PC-9 (cell line): ENCODE results near the gene ALDH3A1.

Experiments
- EZH2 ChIP-seq: fragments of 200-600 bp; sonication (generic); IDR thresholded peaks from 2 replicates; pipeline ENCODE4 v1.8.0; 2017; ENCODE audit warnings: antibody characterized with exemption, low read depth
- TF ChIP-seq, protein P1 (sequence below): fragments of 200-600 bp; sonication (generic); conservative IDR thresholded peaks from 2 replicates; pipeline ENCODE4 v1.6.1; 2017; ENCODE audit warnings: mixed run types, antibody characterized with exemption, mild to moderate bottlenecking, moderate library complexity

DNA sequence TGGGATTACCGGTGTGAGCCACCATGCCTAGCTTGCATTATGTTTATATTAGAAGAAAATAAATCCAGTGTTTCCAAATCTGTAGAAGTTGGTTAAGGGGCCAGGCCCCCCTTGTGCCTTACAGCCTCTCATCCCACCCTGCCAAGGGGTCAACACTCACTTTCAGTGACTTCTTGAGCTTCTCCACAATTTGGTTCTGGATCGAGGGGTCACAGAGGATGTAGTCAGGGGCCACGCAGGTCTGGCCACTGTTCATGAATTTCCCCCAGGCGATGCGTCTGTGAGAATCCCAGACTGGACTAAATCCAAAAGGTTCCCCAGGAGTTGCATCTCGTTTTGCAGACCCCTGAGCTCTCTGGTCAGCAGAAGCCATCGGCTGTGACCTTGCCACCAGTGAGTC lies 7.2 kb downstream of the ALDH3A1 start:
- TF ChIP-seq, protein P1, sequence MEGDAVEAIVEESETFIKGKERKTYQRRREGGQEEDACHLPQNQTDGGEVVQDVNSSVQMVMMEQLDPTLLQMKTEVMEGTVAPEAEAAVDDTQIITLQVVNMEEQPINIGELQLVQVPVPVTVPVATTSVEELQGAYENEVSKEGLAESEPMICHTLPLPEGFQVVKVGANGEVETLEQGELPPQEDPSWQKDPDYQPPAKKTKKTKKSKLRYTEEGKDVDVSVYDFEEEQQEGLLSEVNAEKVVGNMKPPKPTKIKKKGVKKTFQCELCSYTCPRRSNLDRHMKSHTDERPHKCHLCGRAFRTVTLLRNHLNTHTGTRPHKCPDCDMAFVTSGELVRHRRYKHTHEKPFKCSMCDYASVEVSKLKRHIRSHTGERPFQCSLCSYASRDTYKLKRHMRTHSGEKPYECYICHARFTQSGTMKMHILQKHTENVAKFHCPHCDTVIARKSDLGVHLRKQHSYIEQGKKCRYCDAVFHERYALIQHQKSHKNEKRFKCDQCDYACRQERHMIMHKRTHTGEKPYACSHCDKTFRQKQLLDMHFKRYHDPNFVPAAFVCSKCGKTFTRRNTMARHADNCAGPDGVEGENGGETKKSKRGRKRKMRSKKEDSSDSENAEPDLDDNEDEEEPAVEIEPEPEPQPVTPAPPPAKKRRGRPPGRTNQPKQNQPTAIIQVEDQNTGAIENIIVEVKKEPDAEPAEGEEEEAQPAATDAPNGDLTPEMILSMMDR, result no peak
- no peak for TF ChIP-seq EZH2
